ENCODE results near the gene SHB.

Gene SHB, protein sequence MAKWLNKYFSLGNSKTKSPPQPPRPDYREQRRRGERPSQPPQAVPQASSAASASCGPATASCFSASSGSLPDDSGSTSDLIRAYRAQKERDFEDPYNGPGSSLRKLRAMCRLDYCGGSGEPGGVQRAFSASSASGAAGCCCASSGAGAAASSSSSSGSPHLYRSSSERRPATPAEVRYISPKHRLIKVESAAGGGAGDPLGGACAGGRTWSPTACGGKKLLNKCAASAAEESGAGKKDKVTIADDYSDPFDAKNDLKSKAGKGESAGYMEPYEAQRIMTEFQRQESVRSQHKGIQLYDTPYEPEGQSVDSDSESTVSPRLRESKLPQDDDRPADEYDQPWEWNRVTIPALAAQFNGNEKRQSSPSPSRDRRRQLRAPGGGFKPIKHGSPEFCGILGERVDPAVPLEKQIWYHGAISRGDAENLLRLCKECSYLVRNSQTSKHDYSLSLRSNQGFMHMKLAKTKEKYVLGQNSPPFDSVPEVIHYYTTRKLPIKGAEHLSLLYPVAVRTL

DNA sequence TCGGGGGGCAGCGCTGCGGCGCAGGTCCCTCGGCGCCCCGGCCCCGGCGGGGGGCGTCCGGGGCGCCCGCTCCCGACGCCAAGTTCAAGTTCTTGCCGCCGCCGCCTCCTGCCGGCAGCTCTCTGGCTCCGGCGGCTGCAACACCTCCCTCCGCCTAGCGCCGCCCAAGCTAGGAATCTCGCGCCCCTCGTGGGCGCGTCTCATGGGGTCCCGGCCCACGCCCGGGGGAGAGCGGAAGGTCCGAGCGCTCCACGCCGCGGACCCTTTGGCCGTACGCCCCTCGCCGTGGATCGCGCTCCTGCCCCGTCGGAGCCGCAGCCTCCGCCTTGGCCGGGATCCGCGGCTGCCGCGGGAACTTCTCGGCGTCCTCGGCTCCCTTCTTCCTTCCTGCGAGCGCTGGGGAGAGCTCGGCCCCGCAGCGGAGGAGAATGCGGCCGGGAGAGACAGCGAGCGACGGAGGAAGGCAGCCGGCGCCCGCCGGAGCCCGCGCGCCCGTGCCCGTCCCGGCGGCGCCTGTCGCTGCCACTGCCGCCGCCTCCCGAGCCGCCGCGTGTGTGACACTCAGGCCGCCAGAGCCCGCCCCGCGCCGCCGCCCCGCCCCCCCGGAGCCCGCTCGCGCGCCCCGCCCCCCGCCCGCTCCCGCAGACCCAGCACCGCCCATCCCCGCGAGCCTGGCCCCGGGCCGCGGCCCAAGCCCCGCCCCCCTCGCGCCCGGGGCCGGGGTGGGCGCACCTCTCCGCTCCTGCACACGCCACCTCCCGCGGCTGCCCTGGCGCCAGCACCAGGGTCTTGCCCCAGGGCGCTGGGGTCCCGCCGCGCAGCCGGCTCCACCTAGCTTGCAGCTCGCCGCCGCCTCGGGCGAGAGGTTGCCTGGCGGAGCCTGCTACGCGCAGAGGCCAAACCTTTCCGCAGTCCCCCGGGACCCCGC, at the start of gene SHB:
Gene SHB, minus strand, starts transcription at position 527 of the 928 bp plus-strand sequence. CDS start 582 bp downstream, outside the sequence.
- peak; percentile 72 to 74 for DNase-seq (ENCODE audit: low read depth in 2 of 2)

DNA sequence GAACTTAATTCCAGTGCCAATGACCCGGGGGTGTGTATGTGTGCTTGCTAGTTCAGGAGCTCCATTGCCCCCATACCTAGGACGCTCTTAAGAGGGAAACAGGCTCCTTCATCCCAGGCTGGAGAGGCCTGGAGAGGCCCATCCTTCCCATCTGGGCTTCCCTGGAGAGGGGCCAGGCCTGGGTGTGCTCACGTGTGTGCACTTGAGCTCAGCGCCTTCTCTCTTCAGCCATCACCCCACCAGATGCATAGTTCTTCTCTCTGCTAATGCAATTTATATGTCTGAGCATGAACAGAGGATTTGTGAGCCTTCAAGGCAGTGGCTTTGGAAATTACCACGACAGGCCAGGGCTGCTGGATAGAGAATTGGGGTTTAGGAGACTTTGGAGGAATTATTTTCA, 48.6 kb upstream of the SHB start:
- no peak for DNase-seq (ENCODE audit: low read depth in 2 of 2)

DNA sequence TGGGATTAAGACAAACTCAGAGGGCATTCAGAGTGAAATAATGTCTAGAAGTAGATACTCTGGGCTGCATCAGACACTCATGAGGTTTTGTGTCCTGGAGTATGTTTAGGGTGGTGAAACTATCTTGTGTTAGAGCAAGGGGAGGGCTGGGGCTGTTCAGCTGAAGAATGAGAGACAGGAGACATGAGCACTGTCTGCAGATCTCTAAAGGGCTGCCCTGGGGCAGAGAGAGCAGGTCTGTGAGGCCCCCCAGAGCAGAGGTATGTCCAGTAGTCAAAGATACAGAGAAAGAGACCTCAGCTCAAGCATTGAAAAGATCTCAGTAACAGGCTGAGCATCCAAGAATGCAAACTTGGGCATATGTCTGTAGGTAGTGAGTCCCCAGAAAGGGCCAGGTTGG, 45.9 kb upstream of the SHB start:
- DNase-seq (ENCODE audit: low read depth in 2 of 2): no peak

DNA sequence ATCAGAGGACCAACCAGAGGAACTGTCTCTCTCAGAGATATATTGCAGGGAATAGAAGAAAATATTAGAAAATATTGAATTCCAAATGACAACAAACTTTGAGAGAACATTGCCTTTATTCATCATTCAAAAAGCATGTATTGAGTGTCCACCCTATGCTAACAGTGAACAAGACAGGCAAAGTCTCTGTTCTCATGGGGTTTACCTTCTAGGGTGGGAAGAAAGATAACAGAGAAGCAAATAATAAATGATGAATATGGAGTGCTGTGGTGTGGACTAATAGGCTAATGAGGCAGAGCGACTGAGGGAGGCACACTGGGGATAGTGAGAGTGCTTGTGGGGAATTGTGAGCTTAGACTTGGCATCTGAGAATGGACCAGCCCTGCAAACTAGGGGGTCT, 43.4 kb upstream of the SHB start:
- no peak for DNase-seq (ENCODE audit: low read depth in 2 of 2)

DNA sequence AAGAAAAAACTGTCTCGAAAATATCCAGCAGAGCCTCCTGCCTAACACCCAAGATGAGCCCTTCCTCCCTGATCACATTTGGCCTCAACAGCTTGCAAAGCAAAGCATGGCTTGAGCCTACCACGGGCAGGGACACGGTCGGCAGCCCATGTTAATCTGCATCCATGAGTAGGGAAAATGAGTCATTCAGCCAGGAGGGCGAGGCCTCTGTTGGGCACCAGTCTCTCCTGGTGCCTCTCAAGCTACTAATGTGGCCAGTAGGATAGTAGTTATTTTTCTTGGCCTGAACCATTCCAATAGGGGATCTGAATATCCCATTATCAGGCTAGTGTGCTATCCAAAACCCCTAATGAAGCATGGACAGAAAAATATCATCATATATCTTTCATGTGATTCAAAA, 43.0 kb upstream of the SHB start:
- DNase-seq (ENCODE audit: low read depth in 2 of 2): no peak

DNA sequence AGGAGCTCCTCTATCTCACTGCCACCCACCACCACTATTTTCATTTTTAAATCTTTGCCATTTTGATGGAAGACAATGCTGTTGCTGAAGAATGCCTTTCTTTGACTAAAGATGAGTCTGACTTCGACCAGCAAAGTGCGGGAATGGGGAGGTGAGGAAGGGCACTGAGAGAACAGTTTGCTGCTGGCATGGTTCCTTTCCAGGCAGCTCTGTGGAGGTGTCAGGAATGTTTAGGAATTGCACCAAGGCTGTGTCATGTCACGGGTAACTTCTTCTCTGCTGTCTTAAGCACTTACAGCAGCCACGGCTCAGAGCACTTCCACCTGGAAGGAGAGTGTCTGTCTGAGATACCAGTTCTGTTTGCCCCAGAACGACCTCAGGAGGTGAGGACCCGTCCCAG, 41.4 kb upstream of the SHB start:
- DNase-seq (ENCODE audit: low read depth in 2 of 2): no peak

DNA sequence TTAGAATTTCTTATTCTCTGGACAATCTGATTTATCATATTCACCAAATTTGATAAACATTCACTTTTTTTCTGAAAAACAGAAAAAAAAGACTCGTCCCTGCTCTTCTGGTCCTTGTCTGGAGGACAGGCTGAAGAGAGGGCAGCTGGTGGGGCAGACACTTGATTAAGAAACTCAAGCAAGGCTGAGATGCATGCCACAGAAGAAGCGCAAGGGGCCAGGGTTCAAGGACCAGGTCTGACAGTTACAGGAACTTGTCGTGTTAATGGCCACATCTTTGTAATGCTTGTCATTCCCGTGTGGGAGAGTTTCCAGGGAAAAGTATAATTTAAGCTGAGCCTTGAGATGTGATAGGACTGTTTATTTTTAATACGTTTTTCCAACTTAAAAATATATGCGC, 40.6 kb upstream of the SHB start:
- DNase-seq (ENCODE audit: low read depth in 2 of 2): no peak

DNA sequence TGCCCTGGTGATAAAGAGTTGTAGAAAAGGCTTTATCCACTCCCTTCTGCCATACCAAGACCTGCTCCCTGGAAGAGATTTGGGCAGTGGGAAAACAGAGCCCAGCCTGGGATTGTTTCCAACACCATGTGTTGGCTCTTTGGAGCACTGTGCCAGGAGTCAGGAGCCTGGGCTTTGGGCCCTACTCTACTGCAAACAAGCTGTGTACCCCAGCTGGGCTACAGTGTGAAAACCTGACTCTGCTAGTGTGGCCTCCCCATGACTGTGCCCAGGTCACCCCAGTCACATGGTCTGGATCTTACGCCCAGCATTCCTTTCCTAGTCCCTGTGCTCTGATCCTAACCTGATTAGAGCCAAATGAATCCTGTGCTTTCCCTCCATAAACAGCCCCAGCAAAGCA, 39.3 kb upstream of the SHB start:
- DNase-seq (ENCODE audit: low read depth in 2 of 2): no peak

DNA sequence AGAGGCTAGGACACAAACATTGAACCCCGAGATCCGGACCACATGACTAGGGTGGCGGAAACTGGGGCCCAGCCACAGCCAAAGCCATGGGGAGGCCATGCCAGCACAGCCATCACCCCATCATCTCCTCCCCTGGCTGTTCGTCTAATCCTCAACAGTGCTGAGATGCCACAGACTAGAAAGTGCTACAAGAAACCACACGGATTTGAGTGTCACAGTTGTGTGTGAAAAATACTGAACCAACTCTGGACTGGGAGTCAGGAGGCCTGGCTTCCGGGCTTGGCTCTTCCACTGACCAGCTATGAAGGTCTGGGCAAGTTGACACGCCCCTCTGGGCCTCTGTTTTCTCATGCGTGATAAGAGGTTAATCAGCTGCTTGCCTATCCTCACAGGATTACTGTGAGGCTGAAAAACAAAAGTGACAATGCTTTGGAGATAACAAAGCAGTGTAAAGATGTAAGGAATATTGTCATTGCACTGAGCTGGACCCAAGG, 38.8 kb upstream of the SHB start:
- DNase-seq (ENCODE audit: low read depth in 2 of 2): no peak

DNA sequence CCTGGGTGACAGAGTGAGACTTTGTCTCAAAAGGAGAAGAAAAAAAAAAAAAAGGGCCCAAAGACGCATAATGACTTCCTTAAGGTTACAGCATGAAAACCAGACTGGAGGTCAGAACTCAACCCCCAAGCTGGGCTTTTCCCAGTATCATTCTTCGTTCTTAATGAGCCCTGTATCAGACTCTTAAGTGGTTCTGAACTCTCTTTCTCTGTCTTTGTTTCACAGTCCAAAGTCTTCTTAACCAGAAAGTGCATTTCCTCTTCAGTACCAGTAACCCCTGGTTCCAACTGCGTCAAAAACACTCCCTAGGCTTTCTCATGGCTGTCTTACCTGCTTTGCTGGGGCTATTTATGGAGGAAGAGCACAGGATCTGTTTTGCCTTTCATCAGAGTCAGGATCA, 38.4 kb upstream of the SHB start:
- no peak for DNase-seq (ENCODE audit: low read depth in 2 of 2)

DNA sequence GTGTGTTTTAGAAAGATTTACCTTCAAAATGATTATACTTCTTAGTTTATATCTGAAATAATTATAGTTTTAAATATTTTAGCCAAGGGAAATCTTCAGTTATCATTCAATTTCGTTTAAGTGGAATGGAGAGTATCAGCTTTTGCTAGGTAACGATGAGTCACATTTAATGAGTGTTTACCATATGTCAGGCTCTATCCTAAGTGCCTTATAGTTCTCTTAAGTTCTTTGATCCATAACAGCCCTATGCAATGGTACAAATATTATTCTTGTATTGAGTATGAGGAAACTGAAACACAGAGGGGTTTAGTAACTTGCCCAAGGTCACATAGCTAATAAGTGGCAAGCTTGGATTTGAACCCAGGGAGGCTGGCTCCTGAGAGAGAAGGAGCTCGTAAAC, 37.5 kb upstream of the SHB start:
- DNase-seq (ENCODE audit: low read depth in 2 of 2): no peak

DNA sequence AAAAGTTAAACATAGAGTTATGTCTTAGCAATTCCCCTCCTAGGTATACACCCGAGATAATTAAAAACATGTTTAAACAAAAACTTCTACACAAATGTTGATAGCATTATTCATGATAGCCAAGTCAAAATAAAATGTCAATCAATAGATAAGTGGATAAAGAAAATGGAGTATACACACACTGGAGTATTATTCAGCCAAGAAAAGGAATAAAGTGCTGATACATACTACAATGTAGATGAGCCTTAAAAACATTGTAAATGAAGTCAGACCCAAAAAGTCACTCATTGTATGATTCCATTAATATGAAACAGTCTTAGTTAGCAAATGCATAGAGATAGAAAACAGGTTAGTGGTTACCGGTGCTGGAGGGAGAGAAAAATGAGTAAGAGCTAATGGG, 34.3 kb upstream of the SHB start:
- no peak for DNase-seq (ENCODE audit: low read depth in 2 of 2)

DNA sequence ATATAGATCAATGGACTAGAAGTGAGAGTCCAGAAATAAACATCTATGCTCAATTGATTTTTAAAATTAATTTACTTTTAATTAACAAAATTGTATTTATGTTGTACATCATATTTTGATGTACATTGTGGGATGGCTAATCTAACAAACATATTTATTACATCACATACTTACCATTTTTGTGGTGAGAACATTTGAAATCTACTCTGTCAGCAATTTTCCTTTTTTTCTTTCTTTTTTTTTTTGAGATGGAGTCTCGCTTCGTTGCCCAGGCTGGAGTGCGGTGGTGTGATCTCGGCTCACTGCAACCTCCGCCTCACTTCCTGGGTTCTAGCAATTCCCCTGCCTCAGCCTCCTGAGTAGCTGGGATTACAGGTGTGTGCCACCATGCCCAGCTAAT, 32.4 kb upstream of the SHB start:
- DNase-seq (ENCODE audit: low read depth in 2 of 2): no peak

DNA sequence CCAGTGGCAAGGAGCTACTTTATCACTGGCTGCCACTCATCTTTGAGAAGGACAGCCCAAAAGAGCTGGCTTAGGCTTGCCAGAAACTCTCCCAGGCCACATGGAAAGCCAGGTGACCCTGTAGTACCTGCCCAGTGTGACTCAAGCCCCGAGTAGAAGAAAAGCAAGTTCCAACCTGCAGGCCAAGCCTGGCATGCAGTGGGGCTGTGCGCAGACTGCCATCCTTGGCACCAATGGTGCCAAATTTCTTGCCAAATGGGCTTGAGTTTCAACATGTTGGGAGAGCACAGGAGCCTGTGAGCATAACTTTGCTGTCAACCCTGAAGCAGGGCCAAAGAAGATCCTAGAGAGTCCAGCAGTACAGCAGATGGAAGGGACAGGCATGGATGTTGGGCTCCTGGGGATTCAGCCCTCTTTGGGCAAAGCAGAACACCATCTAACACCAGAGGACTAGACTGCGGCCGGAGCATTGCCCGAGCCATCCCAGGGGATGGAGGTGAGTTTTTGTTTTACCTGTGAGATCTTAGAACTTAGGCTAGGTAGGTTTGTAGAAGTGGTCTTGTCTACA, 27.3 kb upstream of the SHB start:
- no peak for DNase-seq (ENCODE audit: low read depth in 2 of 2)

DNA sequence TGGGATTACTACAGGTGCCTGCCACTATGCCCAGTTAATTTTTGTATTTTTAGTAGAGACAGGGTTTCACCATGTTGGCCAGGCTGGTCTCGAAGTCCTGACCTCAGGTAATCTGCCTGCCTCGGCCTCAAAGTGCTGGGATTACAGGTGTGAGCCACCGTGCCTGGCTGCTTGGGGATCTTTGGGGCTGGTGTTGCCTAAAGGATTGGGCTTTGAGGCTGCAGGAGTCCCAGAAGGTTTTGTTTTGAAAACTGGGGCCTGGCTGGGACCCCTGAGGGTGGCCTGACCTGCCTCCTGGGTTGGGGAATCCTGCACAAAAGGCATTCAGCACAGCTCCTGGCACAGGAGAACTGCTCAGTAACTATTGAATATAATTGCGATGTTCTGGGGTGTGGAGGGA, 25.1 kb upstream of the SHB start:
- no peak for DNase-seq (ENCODE audit: low read depth in 2 of 2)

DNA sequence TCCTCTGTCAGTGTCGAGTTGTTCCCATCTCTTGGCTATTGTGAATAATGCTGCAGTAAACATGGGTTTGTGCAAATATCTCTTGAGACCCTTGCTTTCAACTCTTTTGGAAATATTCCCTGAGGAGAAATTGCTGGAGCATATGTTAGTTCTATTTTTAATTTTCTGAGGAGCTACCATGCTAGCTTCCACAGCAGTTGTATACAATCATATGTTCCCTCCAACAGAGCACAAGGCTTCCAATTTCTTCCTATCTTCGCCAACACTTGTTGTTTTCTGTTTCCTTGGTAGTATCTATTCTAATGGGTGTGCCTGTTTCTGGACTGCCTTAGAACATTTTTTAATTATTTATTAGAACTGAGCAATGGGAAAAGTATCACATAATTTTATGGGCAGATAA, 23.6 kb upstream of the SHB start:
- DNase-seq (ENCODE audit: low read depth in 2 of 2): no peak

DNA sequence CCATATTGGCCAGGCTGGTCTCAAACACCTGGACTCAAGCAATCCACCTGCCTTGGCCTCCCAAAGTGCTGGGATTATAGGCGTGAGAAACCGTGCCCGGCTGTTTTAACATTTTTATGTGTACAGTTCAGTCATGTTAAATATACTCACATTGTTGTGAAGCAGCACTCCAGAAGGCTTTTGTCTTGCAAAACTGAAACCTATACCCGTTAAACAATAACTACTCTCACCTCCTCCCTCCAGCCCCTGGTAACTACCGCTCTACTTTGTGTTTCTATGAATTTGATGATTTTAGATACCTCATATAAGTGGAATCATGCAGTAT, 23.1 kb upstream of the SHB start:
- DNase-seq (ENCODE audit: low read depth in 2 of 2): no peak

DNA sequence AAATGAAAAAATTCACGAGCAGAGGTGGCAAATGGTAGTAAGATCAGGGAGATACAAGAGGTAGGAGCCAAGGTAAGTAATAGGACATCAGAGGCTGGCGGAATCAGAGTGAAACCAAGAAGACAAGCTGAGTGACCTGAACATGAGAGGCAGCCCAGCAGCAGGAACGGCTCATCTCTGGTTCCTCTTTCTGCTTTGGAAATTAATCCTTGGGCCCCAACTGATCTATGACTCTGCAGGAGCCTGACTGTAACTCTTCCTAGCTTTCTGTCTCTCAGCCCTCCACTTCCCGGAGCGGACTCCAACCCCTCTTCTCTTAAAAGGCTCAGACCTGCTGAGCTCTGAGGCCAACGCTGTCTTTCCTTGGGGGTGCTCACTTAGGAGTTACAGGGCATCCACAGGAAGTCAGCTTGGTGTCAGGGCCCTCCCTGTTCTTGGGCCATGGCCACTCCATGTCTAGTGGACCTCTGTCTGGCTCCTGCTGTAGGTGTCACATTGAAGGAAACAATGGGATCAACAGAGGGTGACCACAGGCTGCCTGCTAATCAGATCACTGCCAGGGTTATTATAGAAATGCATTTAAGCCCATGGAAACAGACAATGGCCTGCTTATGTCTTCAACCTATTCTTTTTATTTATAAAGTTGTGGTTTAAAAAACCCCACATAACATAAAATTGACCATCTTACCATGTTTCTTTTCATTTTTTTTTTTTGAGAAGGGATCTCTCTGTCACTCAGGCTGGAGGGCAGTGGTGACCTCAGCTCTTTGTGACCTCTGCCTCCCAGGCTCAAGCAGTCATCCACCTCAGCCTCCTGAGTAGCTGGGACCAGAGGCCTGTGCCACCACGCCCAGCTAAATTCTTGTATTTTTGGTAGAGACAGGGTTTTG, 22.5 kb upstream of the SHB start:
- no peak for DNase-seq (ENCODE audit: low read depth in 2 of 2)

DNA sequence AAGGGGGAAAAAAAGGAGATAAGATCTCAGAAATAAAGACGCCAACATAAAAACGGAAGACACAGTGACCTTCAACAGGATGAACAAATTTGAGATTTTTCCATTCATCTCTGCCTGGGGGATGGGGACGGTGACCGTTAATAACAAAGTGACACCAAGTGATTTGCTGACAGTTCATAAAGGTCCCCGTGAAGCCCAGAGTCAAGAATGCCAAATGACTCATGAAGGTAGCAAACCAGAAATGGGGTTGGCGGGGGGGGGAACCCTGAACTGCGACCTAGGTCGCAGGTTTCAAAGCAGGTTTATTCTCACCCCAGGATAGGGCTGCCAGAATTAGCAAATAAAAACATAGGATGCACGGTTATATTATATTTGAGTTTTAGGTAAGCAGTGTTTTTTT, 21.1 kb upstream of the SHB start:
- no peak for DNase-seq (ENCODE audit: low read depth in 2 of 2)

DNA sequence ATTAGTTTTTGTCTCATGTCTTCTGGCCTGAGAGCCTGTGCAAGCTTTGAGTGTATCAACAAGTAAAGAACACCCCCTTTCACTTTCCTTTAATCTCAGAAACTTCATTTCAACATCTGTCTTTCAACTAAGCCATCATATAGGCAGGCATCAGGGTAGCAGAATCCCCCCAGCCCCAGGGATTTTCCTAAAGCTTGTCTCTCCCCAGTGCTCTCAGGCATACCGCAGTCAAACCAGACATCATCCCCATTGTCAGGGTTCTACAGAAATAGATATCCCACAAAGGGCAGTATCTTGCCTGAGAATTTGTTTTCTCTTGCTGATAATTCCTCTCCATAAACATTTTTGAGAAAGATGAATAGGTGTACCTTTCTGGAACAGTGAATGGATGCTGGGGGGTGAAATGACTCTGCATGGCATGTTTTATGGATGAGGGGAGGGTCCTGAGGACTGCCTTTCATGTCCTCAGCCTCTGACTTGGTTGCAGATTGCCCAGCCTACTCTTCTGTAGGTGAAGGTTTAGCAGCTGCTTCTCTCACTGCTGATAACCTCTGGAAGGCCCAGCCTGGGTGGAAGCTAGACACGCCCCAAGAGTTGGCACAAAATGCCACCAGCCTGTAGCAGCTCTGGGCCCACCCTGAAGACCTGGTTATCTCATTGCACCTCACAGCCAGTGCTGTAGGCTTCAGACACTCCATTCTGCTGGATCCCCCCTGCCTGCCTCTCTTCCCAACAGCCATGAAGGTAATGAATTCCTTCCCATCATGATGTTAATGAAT, 20.5 kb upstream of the SHB start:
- no peak for DNase-seq (ENCODE audit: low read depth in 2 of 2)

Measured in activated CD4-positive, alpha-beta T cell treated with anti-CD3 and anti-CD28 coated beads for 24 hours (primary cell).